Activated T-helper 1 cell treated with anti-CD3 and anti-CD28 coated beads, Interleukin-2, amount 50 U/mL, for 16 hours (primary cell): Measurements from ENCODE around the gene AOC2.
"Not testable (repeated sequence)": the region's sequence is repeated elsewhere in the genome, so short reads cannot be mapped to it uniquely, and the experiment has no call there.

Source experiments
- DNase-seq, 2 donors: peaks; one replicate each; pipeline ENCODE4 v3.0.0-alpha.2; 2020; ENCODE audit warnings: low read depth in 1 of 2, low spot score in 1 of 2

Gene AOC2

GRCh38 chr17:42879596-42879985 is 35.2 kb downstream of the AOC2 start:
- no peak for DNase-seq

- DNase-seq, result no peak
These were observed 36.5 kb downstream of the AOC2 start for GRCh38 chr17:42880776-42881310.

DNA sequence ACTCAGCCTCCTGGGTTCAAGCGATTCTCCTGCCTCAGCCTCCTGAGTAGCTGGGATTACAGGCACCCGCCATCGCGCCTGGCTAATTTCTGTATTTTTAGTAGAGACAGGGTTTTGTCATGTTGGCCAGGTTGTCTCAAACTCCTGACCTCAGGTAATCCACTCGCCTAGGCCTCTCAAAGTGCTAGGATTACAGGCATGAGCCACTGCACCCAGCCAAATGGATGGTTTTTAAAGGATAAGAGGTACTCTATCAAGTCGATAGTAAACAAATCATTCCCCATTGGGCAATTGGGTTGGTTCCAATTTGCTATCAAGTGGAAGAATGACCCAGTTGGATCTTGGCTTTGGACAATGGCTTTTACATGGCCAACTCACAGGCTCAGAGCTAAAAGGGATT is 37.3 kb downstream of the AOC2 start:
- DNase-seq, result not testable (repeated sequence)

GRCh38 chr17:42882166-42882565 is 37.8 kb downstream of the AOC2 start:
- no peak for DNase-seq

DNA sequence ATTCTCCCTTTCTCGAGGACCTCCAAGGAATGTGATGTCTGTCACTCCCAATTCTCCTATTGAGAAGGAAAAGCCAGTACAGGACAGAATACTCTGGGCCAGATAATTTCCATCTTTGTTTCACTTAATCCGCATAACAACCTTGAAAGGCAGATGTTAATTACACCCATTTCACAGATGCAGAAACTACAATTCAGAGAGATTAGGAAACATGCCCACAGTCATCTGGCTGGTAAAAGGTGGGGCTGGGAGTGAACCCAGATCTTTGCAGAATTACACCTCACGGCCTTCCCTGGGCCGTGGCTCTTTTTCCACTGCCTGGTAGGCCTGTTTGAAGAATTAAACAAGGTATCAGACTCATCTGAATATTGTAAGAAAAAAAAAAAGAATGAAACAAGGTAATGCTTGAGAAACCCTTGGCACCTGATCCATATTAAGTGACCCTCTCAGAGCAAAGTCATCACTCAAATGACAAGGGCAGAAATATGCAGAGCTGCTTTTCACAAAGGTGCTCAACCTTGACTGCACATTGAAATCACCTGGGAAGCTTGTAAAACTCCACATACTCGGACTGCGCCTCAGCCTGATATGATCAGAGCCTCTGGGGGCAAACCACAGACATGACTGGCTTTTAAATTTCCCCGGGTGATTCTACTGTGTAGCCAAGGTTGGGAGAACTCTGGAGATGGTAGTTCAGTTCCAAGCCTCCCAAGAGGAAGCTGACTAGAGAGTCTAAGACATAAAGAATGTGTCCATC is 39.6 kb downstream of the AOC2 start:
- no peak for DNase-seq

GRCh38 chr17:42885806-42886205 is 41.4 kb downstream of the AOC2 start:
- DNase-seq, result not testable (repeated sequence)

GRCh38 chr17:42886283-42887176 is 42.1 kb downstream of the AOC2 start:
- DNase-seq, result no peak

- no peak for DNase-seq
These were observed 45.4 kb downstream of the AOC2 start for GRCh38 chr17:42889809-42890208.

DNA sequence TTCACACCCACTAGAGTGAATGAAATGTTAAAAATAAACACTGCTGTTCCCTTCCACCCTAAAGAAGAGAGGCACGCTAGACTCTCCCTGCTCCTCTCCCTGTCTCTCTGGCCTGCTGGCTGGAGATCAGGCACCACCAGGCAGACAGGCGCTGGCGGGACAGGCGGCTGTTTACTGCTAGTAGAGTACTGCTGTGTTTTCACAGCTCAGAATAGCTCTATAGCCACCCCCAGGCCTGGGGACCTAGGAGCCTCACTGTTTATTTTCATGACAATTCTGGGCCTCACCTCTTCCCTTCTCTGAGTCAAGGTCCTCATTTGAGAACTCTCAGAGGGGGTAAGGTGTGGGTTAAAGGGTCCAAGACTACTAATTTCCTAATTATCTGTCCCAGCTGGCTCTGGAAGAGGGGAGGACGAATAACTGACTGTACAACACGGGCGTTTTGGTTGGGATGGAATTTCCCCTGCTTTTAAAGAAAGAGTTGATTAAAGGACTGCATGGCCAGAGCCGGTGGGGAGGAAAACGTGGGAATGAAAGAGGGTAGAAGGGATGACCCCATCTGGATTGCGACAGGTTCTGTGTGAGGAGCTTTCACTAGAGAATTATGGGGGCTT is 47.3 kb downstream of the AOC2 start:
- no peak for DNase-seq

DNA sequence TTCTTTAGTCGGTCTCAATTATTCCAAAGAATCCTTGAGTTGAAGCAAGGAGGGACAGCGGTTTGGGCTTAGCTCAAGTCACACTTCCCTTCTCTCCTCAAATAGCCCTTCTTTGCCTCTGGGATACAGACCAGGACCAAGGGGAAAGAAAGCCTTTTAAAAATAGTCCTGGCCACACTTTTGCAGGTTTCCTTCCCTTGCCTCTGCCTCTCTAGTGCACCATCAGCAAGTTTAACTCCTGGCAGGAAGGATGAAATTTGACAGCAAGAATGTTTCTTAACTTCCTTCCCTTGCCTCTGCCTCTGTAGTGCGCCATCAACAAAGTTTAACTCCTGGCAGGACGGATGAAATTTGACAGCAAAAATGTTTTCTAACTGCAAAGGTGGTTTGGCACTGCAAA is 49.0 kb downstream of the AOC2 start:
- no peak for DNase-seq

DNA sequence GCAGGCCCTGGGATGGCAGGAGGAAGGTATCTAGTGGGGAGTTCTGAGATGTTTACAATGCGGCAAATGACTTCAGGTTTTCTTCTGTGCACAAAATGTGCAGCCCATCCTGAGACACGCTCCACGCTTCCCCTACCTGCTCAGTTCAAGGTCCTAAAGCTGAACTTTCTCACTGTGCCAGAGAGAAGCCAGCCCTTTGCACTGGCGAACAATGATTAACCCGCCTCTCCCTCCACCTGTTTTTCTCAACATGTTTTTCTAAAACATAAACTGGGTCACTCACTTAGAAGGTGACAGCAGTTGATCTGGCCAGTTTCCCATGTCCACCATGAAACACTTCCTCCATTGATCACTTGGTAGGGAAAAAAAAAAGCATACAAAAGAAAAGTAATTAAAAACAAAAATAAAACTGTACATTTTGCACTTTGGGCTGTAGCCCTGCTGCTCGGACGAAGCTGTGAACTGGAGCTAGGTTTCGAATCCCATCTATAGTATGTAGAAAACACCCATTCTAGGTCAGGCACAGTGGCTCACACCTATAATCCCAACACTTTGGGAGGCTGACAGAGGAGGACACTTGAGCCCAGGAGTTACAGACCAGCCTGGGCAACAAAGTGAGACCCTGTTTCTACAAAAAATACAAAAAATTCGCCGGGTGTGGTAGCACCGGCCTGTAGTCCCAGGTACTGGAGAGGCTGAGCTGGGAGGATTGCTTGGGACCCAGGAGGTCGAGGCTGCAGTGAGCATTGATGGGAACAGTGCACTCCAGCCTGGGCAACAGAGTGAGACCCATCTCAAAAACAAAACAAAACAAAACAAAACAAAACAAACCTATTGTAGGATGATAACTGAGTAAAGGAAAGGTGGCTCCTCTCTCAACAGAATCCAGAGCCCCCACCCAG is 50.2 kb downstream of the AOC2 start:
- no peak for DNase-seq

DNA sequence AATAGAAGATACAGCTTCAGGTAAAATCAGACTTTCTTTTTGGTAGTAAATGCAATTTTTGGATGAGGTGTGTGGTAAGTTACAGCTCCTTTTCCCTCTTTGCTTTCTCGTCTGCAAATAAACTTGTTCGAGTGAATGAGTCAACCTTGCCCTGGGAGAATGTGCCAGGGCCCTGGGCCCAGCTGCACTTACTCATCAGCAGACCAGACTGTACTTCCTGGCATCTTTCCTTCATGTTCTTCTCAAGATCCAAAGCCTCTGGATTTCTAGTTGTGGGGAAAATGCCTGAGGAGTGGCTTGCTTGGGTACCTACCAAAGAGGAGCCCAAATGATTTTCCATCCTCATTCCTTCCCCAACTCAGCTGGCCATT is 50.8 kb downstream of the AOC2 start:
- DNase-seq, result no peak

DNA sequence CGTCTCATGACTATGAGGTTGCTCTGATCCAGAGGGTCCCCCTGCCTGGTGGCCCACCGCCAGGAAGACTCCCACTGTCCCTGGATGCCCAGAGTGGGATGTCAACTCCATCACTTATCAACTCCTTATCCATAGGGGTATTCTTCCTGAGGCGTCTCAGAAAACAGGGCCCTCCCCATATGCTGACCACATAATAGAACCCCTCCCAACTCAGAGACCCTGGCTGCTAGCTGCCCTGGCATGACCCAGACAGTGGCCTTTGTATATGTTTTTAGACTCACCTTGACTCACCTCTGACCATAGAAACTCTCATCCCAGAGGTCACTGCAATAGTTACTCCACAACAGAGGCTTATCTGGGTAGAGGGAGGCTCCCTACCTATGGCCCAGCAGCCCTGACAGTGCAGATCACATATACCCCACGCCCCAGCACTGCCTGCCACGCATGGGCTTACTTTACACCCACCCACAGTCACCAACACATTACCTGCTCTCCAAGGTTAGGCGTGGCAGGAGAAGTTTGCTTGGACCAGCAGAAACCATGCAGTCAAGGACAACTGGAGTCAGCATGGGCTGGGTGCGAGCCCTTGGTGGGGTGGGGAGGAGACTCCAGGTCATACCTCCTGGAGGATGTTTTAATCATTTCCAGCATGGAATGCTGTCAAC is 53.9 kb downstream of the AOC2 start:
- DNase-seq, result no peak

DNA sequence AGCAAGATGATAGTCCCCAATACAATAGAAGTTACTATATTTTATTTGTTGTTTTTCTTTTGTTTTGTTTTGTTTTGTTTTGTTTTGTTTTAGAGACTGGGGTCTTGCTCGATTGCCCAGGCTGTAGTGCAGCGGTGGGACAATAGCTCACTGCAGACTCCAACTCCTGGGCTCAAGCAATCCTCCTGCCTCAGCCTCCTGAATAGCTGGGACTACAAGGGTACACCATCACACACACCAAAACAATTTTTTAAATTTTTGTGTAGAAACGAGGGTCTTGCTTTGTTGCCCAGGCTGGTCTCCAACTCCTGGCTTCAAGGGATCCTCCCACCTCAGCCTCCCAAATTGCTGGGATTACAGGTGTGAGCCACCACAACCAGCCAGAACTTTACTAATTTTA is 55.6 kb downstream of the AOC2 start:
- DNase-seq, result not testable (repeated sequence)
